Mammary epithelial cell (primary cell): ENCODE data around the gene PPIL1.

Source experiments
- CTCF ChIP-seq, 2 donors: IDR thresholded peaks in 1 of 2; conservative IDR thresholded peaks in 1 of 2; 2 replicates each; pipeline ENCODE4 v1.5.1; 2011 to 2012; ENCODE audit warnings: inconsistent platforms in 2 of 2, low read length in 2 of 2, mild to moderate bottlenecking in 2 of 2, control low read depth in 1 of 2, low read depth in 1 of 2; ENCODE audit not compliant: insufficient read depth in 1 of 2; ENCODE audit errors: extremely low read depth in 1 of 2
- EZH2 ChIP-seq: IDR thresholded peaks from 2 replicates; pipeline ENCODE4 v1.6.1; 2012; ENCODE audit warnings: low read length, inconsistent platforms, borderline replicate concordance

- TF ChIP-seq CTCF (conservative IDR thresholded peaks at IDR 0.05 in 1 of 2, IDR thresholded peaks at IDR 0.05 in 1 of 2; ENCODE audit: extremely low read depth in 1 of 2, insufficient read depth in 1 of 2, low read depth in 1 of 2, low read length in 2 of 2) (no peak), EZH2 (no peak)
Observed at GRCh38 chr6:36904114-36904513, 29.5 kb upstream of the PPIL1 start.
